WTC11 (cell line): ENCODE measurements around the gene HMCN1. TPM values are rescaled to one million over a fixed set of nuclear protein-coding genes. Genes with fewer than 3 reads are reported as not detected.

ENCODE experiments used
- ATAC-seq: fragments of 200-7000 bp; cut with Tn5 transposase; 2 replicates; pipeline ENCODE4 v1.10.0; 2021; ENCODE audit warnings: mild to moderate bottlenecking, moderate library complexity
- CTCF ChIA-PET: fragments of 300-600 bp; sonication (Branson Sonifier 250); formaldehyde crosslinking; loops from one replicate; lab custom pipeline; 2021; ENCODE audit warnings: antibody characterized with exemption; lab: Charles Lee
- POLR2A ChIA-PET: fragments of 350-600 bp; sonication (Branson Sonifier 250); formaldehyde crosslinking; loops from one replicate; lab custom pipeline; 2021; ENCODE audit warnings: antibody characterized with exemption; lab: Charles Lee
- DNase-seq: peaks from one replicate; pipeline ENCODE4 v3.0.0; 2021; ENCODE audit warnings: low spot score
- H3K27ac Mint-ChIP-seq: 2 replicates; pipeline ENCODE4 v1.8.0; 2021; ENCODE audit warnings: mixed read lengths
- H3K27me3 Mint-ChIP-seq: 2 replicates; pipeline ENCODE4 v1.8.0; 2021; ENCODE audit warnings: low read depth, mild to moderate bottlenecking, moderate library complexity, mixed read lengths
- H3K36me3 Mint-ChIP-seq: 2 replicates; pipeline ENCODE4 v1.8.0; 2021; ENCODE audit warnings: mixed read lengths
- H3K4me1 Mint-ChIP-seq: 2 replicates; pipeline ENCODE4 v1.8.0; 2022; ENCODE audit warnings: mixed read lengths
- H3K4me3 Mint-ChIP-seq: 2 replicates; pipeline ENCODE4 v1.8.0; 2021; ENCODE audit warnings: mild to moderate bottlenecking, moderate library complexity, mixed read lengths
- H3K9me3 Mint-ChIP-seq: 2 replicates; pipeline ENCODE4 v1.8.0; 2021; ENCODE audit warnings: mixed read lengths
- CBFB ChIP-seq: sonication (generic); formaldehyde crosslinking; IDR thresholded peaks from 2 replicates; pipeline ENCODE4 v1.8.1; 2022; ENCODE audit warnings: mild to moderate bottlenecking, low read depth, missing genetic modification reagents
- CREB1 ChIP-seq: sonication (generic); formaldehyde crosslinking; IDR thresholded peaks from 2 replicates; pipeline ENCODE4 v1.8.0; 2023; ENCODE audit warnings: mild to moderate bottlenecking, missing genetic modification reagents
- FOXK1 ChIP-seq: sonication (generic); formaldehyde crosslinking; IDR thresholded peaks from 2 replicates; pipeline ENCODE4 v1.8.0; 2022; ENCODE audit warnings: mild to moderate bottlenecking, moderate library complexity, missing genetic modification reagents
- GTF2I ChIP-seq: fragments of 250-450 bp; sonication (Bioruptor Pico); conservative IDR thresholded peaks from 2 replicates; pipeline ENCODE4 v1.4.0; 2021; ENCODE audit warnings: mild to moderate bottlenecking
- NR2C2 ChIP-seq: sonication (generic); formaldehyde crosslinking; IDR thresholded peaks from 2 replicates; pipeline ENCODE4 v1.8.0; 2022; ENCODE audit warnings: mild to moderate bottlenecking, missing genetic modification reagents
- OVOL2 ChIP-seq: fragments of 250-450 bp; sonication (Bioruptor Pico); IDR thresholded peaks from 2 replicates; pipeline ENCODE4 v1.9.0; 2021; ENCODE audit warnings: mild to moderate bottlenecking, borderline replicate concordance
- SP1 ChIP-seq: sonication (generic); formaldehyde crosslinking; conservative IDR thresholded peaks from 2 replicates; pipeline ENCODE4 v1.8.1; 2022; ENCODE audit warnings: missing genetic modification reagents
- TEAD1 ChIP-seq: sonication (generic); formaldehyde crosslinking; IDR thresholded peaks from 2 replicates; pipeline ENCODE4 v1.8.0; 2022; ENCODE audit warnings: mild to moderate bottlenecking, missing genetic modification reagents
- TP53 ChIP-seq: sonication (generic); formaldehyde crosslinking; IDR thresholded peaks from 2 replicates; pipeline ENCODE4 v1.8.1; 2023; ENCODE audit warnings: mild to moderate bottlenecking, missing genetic modification reagents
- ZBTB21 ChIP-seq: sonication (generic); formaldehyde crosslinking; IDR thresholded peaks from 2 replicates; pipeline ENCODE4 v1.8.1; 2023; ENCODE audit warnings: mild to moderate bottlenecking, missing genetic modification reagents, borderline replicate concordance
- ZNF396 ChIP-seq: fragments of 250-450 bp; sonication (Bioruptor Pico); IDR thresholded peaks from 2 replicates; pipeline ENCODE4 v1.8.0; 2021; ENCODE audit warnings: mild to moderate bottlenecking, moderate library complexity, borderline replicate concordance
- ZNF416 ChIP-seq: fragments of 250-450 bp; sonication (Bioruptor Pico); IDR thresholded peaks from 2 replicates; pipeline ENCODE4 v1.9.0; 2021; ENCODE audit warnings: mild to moderate bottlenecking, inconsistent platforms
- ZNF671 ChIP-seq: fragments of 250-450 bp; sonication (Bioruptor Pico); IDR thresholded peaks from 2 replicates; pipeline ENCODE4 v1.8.0; 2021; ENCODE audit warnings: mild to moderate bottlenecking
- total RNA-seq: library from RNA; stranded (reverse); gene quantifications from 3 replicates; pipeline ENCODE4 v1.2.3, GENCODE V29; 2021
- TF ChIP-seq, protein P1 (sequence below): sonication (generic); formaldehyde crosslinking; conservative IDR thresholded peaks from 2 replicates; pipeline ENCODE4 v1.8.1; 2023; ENCODE audit warnings: mild to moderate bottlenecking, low read depth, missing genetic modification reagents, moderate library complexity
- TF ChIP-seq, protein P2 (sequence below): sonication (generic); formaldehyde crosslinking; IDR thresholded peaks from 2 replicates; pipeline ENCODE4 v1.8.1; 2022; ENCODE audit warnings: missing genetic modification reagents, borderline replicate concordance
- TF ChIP-seq, protein P3 (sequence below): sonication (generic); formaldehyde crosslinking; IDR thresholded peaks from 2 replicates; pipeline ENCODE4 v1.8.0; 2022; ENCODE audit warnings: missing genetic modification reagents
- TF ChIP-seq, protein P4 (sequence below): sonication (generic); formaldehyde crosslinking; IDR thresholded peaks from 2 replicates; pipeline ENCODE4 v1.8.0; 2022; ENCODE audit warnings: mild to moderate bottlenecking, missing genetic modification reagents
- TF ChIP-seq, protein P5 (sequence below): fragments of 250-450 bp; sonication (Bioruptor Pico); IDR thresholded peaks from 2 replicates; pipeline ENCODE4 v1.9.0; 2021; ENCODE audit warnings: moderate library complexity, mild to moderate bottlenecking, inconsistent platforms, borderline replicate concordance
- TF ChIP-seq, protein P6 (sequence below): sonication (generic); formaldehyde crosslinking; IDR thresholded peaks from 2 replicates; pipeline ENCODE4 v1.8.0; 2022; ENCODE audit warnings: mild to moderate bottlenecking, missing genetic modification reagents
- TF ChIP-seq, protein P7 (sequence below): sonication (generic); formaldehyde crosslinking; IDR thresholded peaks from 2 replicates; pipeline ENCODE4 v1.8.0; 2023; ENCODE audit warnings: missing genetic modification reagents

HMCN1 gene
- total RNA-seq, 1 experiment from 2014 or later: 5.6 TPM

DNA sequence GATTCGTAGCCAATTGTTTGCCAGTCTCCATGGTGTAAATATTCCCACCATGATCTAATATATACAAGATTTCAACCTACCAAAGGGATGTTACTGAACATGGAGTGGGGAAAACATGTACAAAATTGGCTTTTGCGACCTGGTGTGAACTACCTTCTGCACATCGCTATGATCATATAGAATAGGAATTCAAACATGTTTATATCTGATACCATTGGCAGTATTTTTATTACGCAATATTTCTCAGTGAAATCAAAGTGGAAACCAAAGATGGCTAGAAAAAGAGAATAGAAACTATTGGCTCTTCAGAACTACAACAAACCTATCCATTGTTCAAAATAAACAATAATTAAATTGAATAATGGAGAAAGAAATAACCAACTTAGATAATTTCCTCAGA lies 355.7 kb downstream of the HMCN1 start (continued):
- TF ChIP-seq CBFB (no peak), GTF2I (CRISPR knock-in tag) (no peak), ZNF396 (no peak), FOXK1 (CRISPR knock-in tag) (no peak)
- TF ChIP-seq, protein P1, sequence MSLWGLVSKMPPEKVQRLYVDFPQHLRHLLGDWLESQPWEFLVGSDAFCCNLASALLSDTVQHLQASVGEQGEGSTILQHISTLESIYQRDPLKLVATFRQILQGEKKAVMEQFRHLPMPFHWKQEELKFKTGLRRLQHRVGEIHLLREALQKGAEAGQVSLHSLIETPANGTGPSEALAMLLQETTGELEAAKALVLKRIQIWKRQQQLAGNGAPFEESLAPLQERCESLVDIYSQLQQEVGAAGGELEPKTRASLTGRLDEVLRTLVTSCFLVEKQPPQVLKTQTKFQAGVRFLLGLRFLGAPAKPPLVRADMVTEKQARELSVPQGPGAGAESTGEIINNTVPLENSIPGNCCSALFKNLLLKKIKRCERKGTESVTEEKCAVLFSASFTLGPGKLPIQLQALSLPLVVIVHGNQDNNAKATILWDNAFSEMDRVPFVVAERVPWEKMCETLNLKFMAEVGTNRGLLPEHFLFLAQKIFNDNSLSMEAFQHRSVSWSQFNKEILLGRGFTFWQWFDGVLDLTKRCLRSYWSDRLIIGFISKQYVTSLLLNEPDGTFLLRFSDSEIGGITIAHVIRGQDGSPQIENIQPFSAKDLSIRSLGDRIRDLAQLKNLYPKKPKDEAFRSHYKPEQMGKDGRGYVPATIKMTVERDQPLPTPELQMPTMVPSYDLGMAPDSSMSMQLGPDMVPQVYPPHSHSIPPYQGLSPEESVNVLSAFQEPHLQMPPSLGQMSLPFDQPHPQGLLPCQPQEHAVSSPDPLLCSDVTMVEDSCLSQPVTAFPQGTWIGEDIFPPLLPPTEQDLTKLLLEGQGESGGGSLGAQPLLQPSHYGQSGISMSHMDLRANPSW (CRISPR knock-in tag): no peak

DNA sequence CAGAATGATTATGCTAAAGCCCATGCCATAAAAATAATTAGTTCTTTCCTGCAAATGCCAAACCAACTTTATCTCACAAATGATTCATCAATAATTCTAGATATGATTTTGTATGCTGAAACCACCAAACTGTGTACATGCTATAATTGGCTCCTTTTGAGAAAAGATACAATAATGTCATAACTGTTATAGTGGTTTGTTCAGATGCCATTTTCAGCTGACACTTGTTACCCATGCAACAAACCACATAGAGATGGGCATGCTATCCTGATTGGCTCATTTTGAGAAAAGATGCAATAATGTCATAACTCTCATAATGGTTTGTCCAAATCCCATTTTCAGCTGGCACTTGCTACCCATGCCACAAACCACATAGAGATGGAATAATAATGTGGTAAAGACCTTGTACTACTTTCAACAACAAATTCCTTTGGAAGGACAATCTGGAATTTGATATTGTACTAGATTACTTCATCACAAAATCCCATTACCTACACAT lies 357.1 kb downstream of the HMCN1 start:
- ChIA-PET CTCF (interaction anchor here (0.6 kb wide), 1 partner anchor 525 kb away, joined by 3 read pairs; no protein-coding TSS in a partner anchor), POLR2A (no interaction called here)
- Mint-ChIP-seq H3K27me3 (no peaks in the 10 kb centered on the region), H3K36me3 (no peaks in the 10 kb centered on the region), H3K27ac (peak overlapping the region; percentile 29; the same call in 1 of the 2 replicates), H3K4me1 (peaks cover 13% of the 10 kb centered on the region), H3K4me3 (no peak overlapping the region)
- TF ChIP-seq, protein P2, sequence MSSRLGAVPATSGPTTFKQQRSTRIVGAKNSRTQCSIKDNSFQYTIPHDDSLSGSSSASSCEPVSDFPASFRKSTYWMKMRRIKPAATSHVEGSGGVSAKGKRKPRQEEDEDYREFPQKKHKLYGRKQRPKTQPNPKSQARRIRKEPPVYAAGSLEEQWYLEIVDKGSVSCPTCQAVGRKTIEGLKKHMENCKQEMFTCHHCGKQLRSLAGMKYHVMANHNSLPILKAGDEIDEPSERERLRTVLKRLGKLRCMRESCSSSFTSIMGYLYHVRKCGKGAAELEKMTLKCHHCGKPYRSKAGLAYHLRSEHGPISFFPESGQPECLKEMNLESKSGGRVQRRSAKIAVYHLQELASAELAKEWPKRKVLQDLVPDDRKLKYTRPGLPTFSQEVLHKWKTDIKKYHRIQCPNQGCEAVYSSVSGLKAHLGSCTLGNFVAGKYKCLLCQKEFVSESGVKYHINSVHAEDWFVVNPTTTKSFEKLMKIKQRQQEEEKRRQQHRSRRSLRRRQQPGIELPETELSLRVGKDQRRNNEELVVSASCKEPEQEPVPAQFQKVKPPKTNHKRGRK (CRISPR knock-in tag): no peak
- TF ChIP-seq NR2C2 (CRISPR knock-in tag): no peak
- TF ChIP-seq, protein P3, sequence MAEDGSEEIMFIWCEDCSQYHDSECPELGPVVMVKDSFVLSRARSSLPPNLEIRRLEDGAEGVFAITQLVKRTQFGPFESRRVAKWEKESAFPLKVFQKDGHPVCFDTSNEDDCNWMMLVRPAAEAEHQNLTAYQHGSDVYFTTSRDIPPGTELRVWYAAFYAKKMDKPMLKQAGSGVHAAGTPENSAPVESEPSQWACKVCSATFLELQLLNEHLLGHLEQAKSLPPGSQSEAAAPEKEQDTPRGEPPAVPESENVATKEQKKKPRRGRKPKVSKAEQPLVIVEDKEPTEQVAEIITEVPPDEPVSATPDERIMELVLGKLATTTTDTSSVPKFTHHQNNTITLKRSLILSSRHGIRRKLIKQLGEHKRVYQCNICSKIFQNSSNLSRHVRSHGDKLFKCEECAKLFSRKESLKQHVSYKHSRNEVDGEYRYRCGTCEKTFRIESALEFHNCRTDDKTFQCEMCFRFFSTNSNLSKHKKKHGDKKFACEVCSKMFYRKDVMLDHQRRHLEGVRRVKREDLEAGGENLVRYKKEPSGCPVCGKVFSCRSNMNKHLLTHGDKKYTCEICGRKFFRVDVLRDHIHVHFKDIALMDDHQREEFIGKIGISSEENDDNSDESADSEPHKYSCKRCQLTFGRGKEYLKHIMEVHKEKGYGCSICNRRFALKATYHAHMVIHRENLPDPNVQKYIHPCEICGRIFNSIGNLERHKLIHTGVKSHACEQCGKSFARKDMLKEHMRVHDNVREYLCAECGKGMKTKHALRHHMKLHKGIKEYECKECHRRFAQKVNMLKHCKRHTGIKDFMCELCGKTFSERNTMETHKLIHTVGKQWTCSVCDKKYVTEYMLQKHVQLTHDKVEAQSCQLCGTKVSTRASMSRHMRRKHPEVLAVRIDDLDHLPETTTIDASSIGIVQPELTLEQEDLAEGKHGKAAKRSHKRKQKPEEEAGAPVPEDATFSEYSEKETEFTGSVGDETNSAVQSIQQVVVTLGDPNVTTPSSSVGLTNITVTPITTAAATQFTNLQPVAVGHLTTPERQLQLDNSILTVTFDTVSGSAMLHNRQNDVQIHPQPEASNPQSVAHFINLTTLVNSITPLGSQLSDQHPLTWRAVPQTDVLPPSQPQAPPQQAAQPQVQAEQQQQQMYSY (CRISPR knock-in tag): no peak
- no peak for TF ChIP-seq TEAD1
- no peak for TF ChIP-seq FOXK1 (CRISPR knock-in tag)
- TF ChIP-seq, protein P4, sequence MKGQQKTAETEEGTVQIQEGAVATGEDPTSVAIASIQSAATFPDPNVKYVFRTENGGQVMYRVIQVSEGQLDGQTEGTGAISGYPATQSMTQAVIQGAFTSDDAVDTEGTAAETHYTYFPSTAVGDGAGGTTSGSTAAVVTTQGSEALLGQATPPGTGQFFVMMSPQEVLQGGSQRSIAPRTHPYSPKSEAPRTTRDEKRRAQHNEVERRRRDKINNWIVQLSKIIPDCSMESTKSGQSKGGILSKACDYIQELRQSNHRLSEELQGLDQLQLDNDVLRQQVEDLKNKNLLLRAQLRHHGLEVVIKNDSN (CRISPR knock-in tag): no peak
- TF ChIP-seq OVOL2: no peak
- TF ChIP-seq, all 79 proteins: peak for 0
- DNase-seq: no peak
- no peak for ATAC-seq
- H3K9me3 Mint-ChIP-seq: no peaks in the 10 kb centered on the region

DNA sequence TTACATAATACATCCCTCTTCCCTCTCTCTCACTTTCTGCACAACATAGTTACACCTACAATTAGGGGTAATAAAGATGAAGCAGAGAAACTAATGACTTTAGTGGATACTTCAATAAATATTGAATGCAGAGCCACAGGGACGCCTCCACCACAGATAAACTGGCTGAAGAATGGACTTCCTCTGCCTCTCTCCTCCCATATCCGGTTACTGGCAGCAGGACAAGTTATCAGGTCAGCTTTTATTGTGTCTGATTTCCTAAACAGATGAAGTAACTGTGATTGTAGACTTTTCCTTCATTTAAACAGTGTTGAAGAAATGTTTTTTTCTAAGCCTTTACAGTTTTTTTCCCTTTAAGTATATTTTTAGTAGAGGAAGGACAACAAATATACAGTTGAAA lies 359.2 kb downstream of the HMCN1 start:
- ChIA-PET CTCF (no interaction called here), POLR2A (no interaction called here)
- ATAC-seq: no peak
- Mint-ChIP-seq H3K27me3 (no peaks in the 10 kb centered on the region), H3K9me3 (no peaks in the 10 kb centered on the region), H3K4me3 (no peak overlapping the region), H3K36me3 (no peaks in the 10 kb centered on the region), H3K27ac (peak overlapping the region; percentile 67), H3K4me1 (peaks cover 13% of the 10 kb centered on the region)
- DNase-seq: no peak
- TF ChIP-seq, protein P5, sequence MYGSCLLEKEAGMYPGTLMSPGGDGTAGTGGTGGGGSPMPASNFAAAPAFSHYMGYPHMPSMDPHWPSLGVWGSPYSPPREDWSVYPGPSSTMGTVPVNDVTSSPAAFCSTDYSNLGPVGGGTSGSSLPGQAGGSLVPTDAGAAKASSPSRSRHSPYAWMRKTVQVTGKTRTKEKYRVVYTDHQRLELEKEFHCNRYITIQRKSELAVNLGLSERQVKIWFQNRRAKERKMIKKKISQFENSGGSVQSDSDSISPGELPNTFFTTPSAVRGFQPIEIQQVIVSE (CRISPR knock-in tag): no peak
- TF ChIP-seq, protein P6, sequence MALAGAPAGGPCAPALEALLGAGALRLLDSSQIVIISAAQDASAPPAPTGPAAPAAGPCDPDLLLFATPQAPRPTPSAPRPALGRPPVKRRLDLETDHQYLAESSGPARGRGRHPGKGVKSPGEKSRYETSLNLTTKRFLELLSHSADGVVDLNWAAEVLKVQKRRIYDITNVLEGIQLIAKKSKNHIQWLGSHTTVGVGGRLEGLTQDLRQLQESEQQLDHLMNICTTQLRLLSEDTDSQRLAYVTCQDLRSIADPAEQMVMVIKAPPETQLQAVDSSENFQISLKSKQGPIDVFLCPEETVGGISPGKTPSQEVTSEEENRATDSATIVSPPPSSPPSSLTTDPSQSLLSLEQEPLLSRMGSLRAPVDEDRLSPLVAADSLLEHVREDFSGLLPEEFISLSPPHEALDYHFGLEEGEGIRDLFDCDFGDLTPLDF (CRISPR knock-in tag): no peak
- TF ChIP-seq TP53 (CRISPR knock-in tag): no peak
- TF ChIP-seq SP1 (CRISPR knock-in tag): no peak
- TF ChIP-seq, protein P7, sequence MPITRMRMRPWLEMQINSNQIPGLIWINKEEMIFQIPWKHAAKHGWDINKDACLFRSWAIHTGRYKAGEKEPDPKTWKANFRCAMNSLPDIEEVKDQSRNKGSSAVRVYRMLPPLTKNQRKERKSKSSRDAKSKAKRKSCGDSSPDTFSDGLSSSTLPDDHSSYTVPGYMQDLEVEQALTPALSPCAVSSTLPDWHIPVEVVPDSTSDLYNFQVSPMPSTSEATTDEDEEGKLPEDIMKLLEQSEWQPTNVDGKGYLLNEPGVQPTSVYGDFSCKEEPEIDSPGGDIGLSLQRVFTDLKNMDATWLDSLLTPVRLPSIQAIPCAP (CRISPR knock-in tag): no peak
- no peak for TF ChIP-seq ZBTB21 (CRISPR knock-in tag)
- TF ChIP-seq ZNF671 (CRISPR knock-in tag): no peak
- TF ChIP-seq TEAD1: no peak
- TF ChIP-seq, protein P2 (CRISPR knock-in tag): no peak
- no peak for TF ChIP-seq CREB1
- no peak for TF ChIP-seq ZNF416 (CRISPR knock-in tag)
